ENCODE data around the gene NEDD4. TPM values are rescaled to one million over a fixed set of nuclear protein-coding genes. Genes with fewer than 3 reads are reported as not detected.

NEDD4 gene
- 10 to 100 TPM in 1 of 2 donors, 1 to 10 TPM in 1; 7.2 to 11.1 TPM for total RNA-seq
- total RNA-seq, result 14.6 to 19.6 reads per million in 2 donors

DNA sequence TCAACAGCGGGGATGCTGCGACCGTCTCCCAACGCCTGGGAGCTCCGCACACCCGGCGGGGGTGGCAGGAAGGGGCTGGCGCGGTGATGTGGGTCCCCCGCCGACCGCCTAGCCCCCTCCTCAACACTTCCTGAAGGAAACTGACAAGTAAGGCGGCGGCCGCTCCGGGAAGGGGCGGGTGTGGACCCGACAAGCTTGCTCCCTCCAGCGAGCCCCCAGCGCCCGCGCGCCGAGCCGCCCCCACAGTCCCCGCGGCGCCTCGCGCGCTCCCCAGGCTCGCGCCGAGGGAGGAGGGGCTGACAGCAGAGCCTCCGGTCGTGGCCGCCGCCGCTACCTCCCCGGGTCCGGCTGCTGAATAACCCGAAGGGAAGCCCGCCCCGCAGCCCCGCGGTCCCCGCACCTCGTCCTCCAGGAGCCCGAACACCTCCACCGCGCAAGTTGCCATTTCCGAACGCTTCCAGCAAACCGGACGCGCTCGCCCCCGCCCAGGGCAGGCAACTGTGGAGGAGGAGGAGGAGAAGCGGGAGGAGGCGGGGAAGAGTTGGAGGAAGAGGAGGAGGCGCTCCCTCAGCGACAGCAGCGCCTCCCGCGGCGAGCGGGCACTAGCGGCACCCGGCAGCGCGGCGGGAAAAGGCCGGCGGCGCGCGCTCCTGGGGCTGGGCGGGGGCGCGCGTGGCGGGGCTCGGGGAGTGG, at the start of gene NEDD4:
NEDD4 (minus strand) TSS at position 502 of the 693 bp plus-strand sequence; CDS start at position 445, 57 bp downstream.
- H3K4me1 Mint-ChIP-seq, result peaks cover 13% of the 10 kb centered on the region
- ATAC-seq, result peak; percentile 93
- peak within 1 kb of the TSS; percentile 89 for H3K4me3 Mint-ChIP-seq
- peak; percentile 67 to 73 (median 67) for DNase-seq
- no peaks in the 10 kb centered on the region for H3K36me3 Mint-ChIP-seq (ENCODE audit: low read depth)
- no peaks in the 10 kb centered on the region for H3K9me3 ChIP-seq (ENCODE audit: control insufficient read depth, low read length, poor library complexity, severe bottlenecking)
- H3K27ac Mint-ChIP-seq, result peak within 1 kb of the TSS; percentile 45
- H3K27me3 Mint-ChIP-seq, result peaks cover 12% of the 10 kb centered on the region

DNA sequence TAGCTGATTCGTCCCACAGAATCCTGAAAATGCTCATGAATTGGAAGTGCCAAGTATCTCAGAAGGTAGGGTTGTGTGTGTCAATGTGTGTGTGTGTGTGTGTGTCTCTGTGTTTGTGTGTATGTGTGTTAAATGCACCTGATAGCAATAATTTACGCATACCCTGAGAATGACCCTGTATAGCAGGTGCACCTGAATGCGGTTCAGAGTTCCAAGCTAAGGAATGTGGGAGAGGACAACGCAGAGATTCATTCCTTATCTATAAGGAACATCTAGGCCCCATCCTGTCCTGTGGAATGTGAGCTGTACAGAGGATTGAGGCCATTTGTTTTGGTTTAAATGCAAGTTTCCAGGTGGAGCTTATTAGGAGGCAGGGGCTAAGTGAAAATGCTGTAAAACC, 49.1 kb upstream of the NEDD4 start:
- Mint-ChIP-seq H3K4me1 (peaks cover 27% of the 10 kb centered on the region), H3K27me3 (no peaks in the 10 kb centered on the region), H3K27ac (peak overlapping the region; percentile 99), H3K36me3 (ENCODE audit: low read depth) (peaks cover 4% of the 10 kb centered on the region), H3K4me3 (peak overlapping the region; percentile 89)
- ATAC-seq (no peak), DNase-seq (no peak)
- peaks cover 2% of the 10 kb centered on the region for H3K9me3 ChIP-seq (ENCODE audit: control insufficient read depth, low read length, poor library complexity, severe bottlenecking)

- no peak for DNase-seq
- Mint-ChIP-seq H3K4me3 (peak overlapping the region; percentile 89), H3K36me3 (ENCODE audit: low read depth) (peaks cover 4% of the 10 kb centered on the region), H3K27me3 (no peaks in the 10 kb centered on the region), H3K27ac (peak overlapping the region; percentile 99), H3K4me1 (peaks cover 27% of the 10 kb centered on the region)
- no peak for ATAC-seq
- H3K9me3 ChIP-seq (ENCODE audit: control insufficient read depth, low read length, poor library complexity, severe bottlenecking), result peaks cover 2% of the 10 kb centered on the region
Measured at GRCh38 chr15:56042031-56042430, 48.6 kb upstream of the NEDD4 start.

GRCh38 chr15:56040081-56041035, 46.9 kb upstream of the NEDD4 start:
- peaks cover 7% of the 10 kb centered on the region for H3K36me3 Mint-ChIP-seq (ENCODE audit: low read depth)
- H3K4me1 Mint-ChIP-seq, result peaks cover 27% of the 10 kb centered on the region
- no peak for DNase-seq
- H3K27ac Mint-ChIP-seq, result peak overlapping the region; percentile 99
- no peak for ATAC-seq
- H3K27me3 Mint-ChIP-seq, result no peaks in the 10 kb centered on the region
- no peak overlapping the region for H3K4me3 Mint-ChIP-seq
- peaks cover 2% of the 10 kb centered on the region for H3K9me3 ChIP-seq (ENCODE audit: control insufficient read depth, low read length, poor library complexity, severe bottlenecking)

GRCh38 chr15:56038707-56039106, 45.3 kb upstream of the NEDD4 start:
- no peak for DNase-seq
- ATAC-seq, result no peak
- H3K4me3 Mint-ChIP-seq, result no peak overlapping the region
- peaks cover 10% of the 10 kb centered on the region for H3K36me3 Mint-ChIP-seq (ENCODE audit: low read depth)
- H3K4me1 Mint-ChIP-seq, result peaks cover 29% of the 10 kb centered on the region
- peaks cover 11% of the 10 kb centered on the region for H3K27me3 Mint-ChIP-seq
- H3K9me3 ChIP-seq (ENCODE audit: control insufficient read depth, low read length, poor library complexity, severe bottlenecking), result peaks cover 2% of the 10 kb centered on the region
- peak overlapping the region; percentile 8 for H3K27ac Mint-ChIP-seq

- Mint-ChIP-seq H3K4me3 (no peak overlapping the region), H3K36me3 (ENCODE audit: low read depth) (peaks cover 9% of the 10 kb centered on the region)
- ATAC-seq, result peak; percentile 77
Measured at GRCh38 chr15:56038015-56038414, 44.6 kb upstream of the NEDD4 start.

DNA sequence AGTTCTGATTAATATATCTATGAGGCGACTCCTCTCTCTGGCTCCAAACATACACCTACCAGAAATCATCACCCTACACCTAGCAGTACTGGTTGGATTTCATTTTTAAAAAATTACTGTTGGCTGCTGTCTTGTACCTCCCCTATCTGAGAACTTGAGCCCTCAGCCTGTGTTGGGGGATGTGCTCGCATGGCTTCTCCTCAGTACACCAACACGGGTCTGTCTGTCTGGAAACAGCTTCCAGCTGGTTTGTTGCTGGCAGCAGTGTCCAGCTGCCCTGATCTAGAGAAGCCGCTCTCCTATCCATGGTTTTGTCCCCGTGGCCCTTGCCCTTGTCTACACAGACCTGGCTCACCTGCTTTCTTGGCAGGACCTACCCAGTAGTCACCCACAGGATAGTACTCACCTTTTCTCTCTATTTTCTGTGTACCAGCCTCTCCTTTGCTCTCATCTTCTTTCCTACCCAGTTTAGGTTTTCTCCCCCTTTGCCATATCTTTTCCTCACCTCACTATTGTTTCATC, 43.2 kb upstream of the NEDD4 start:
- H3K27me3 Mint-ChIP-seq, result peaks cover 16% of the 10 kb centered on the region
- H3K4me3 Mint-ChIP-seq, result no peak overlapping the region
- DNase-seq, result no peak
- H3K4me1 Mint-ChIP-seq, result peaks cover 15% of the 10 kb centered on the region
- H3K36me3 Mint-ChIP-seq (ENCODE audit: low read depth), result peaks cover 6% of the 10 kb centered on the region
- ATAC-seq, result no peak
- peaks cover 2% of the 10 kb centered on the region for H3K9me3 ChIP-seq (ENCODE audit: control insufficient read depth, low read length, poor library complexity, severe bottlenecking)
- H3K27ac Mint-ChIP-seq, result peak overlapping the region; percentile 41

More at GRCh38 chr15:56038015-56038414, 44.6 kb upstream of the NEDD4 start:
- Mint-ChIP-seq H3K4me1 (peaks cover 23% of the 10 kb centered on the region), H3K27me3 (peaks cover 11% of the 10 kb centered on the region), H3K27ac (peak overlapping the region; percentile 8)
- DNase-seq, result no peak
- peaks cover 2% of the 10 kb centered on the region for H3K9me3 ChIP-seq (ENCODE audit: control insufficient read depth, low read length, poor library complexity, severe bottlenecking)

DNA sequence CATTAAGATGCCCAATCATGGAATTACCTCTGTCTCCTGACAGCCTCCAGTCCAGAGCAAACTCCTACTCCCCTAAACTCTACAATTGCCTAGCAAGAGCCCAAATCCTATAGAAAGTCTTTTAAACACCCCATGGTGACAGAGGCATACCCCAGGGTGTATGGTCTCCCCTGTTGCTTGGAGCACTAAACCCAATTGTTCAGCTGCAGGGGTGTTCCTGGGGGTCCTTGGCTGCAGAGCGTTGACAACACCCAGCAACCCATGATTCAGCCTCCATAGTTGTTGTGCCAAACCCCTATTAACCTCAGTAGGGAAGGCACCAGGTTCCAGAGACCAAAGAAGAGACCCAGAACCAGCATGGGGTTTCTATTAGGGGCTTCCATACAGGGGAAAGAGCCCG, 41.8 kb upstream of the NEDD4 start:
- peaks cover 8% of the 10 kb centered on the region for H3K36me3 Mint-ChIP-seq (ENCODE audit: low read depth)
- H3K27me3 Mint-ChIP-seq, result peaks cover 17% of the 10 kb centered on the region
- no peak for ATAC-seq
- H3K9me3 ChIP-seq (ENCODE audit: control insufficient read depth, low read length, poor library complexity, severe bottlenecking), result peaks cover 2% of the 10 kb centered on the region
- no peak for DNase-seq
- H3K4me3 Mint-ChIP-seq, result no peak overlapping the region
- peaks cover 15% of the 10 kb centered on the region for H3K4me1 Mint-ChIP-seq
- peak overlapping the region; percentile 71 for H3K27ac Mint-ChIP-seq

- H3K27ac Mint-ChIP-seq, result peak overlapping the region; percentile 71
- no peak for DNase-seq
- H3K36me3 Mint-ChIP-seq (ENCODE audit: low read depth), result peaks cover 8% of the 10 kb centered on the region
- peaks cover 15% of the 10 kb centered on the region for H3K4me1 Mint-ChIP-seq
- peaks cover 23% of the 10 kb centered on the region for H3K27me3 Mint-ChIP-seq
- H3K9me3 ChIP-seq (ENCODE audit: control insufficient read depth, low read length, poor library complexity, severe bottlenecking), result no peaks in the 10 kb centered on the region
- H3K4me3 Mint-ChIP-seq, result no peak overlapping the region
- no peak for ATAC-seq
Measured at GRCh38 chr15:56034514-56034913, 41.1 kb upstream of the NEDD4 start.

GRCh38 chr15:56032373-56032772, 39.0 kb upstream of the NEDD4 start:
- ATAC-seq, result no peak
- no peak overlapping the region for H3K4me3 Mint-ChIP-seq
- no peak overlapping the region for H3K27ac Mint-ChIP-seq
- peaks cover 12% of the 10 kb centered on the region for H3K4me1 Mint-ChIP-seq
- peaks cover 8% of the 10 kb centered on the region for H3K36me3 Mint-ChIP-seq (ENCODE audit: low read depth)
- H3K27me3 Mint-ChIP-seq, result peaks cover 28% of the 10 kb centered on the region
- no peaks in the 10 kb centered on the region for H3K9me3 ChIP-seq (ENCODE audit: control insufficient read depth, low read length, poor library complexity, severe bottlenecking)
- no peak for DNase-seq

DNA sequence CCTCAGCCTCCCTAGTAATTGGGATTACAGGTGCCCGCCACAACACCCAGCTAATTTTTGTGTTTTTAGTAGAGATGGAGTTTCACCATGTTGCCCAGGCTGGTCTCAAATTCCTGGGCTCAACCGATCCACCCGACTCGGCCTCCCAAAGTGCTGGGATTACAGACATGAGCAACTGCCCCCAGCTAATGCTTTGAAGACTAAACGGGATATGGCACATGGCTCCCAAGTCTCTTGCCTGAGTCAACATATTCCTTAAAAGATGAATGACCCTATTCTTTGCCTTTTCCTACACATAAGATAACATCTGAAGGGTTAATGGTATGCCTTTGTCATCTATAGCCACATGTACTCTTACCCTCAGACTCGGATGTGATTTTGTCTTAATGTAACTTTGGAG, 38.4 kb upstream of the NEDD4 start:
- H3K9me3 ChIP-seq (ENCODE audit: control insufficient read depth, low read length, poor library complexity, severe bottlenecking), result no peaks in the 10 kb centered on the region
- Mint-ChIP-seq H3K4me1 (peaks cover 12% of the 10 kb centered on the region), H3K36me3 (ENCODE audit: low read depth) (peaks cover 12% of the 10 kb centered on the region), H3K27ac (no peak overlapping the region), H3K4me3 (no peak overlapping the region), H3K27me3 (peaks cover 33% of the 10 kb centered on the region)
- ATAC-seq (no peak), DNase-seq (no peak)

GRCh38 chr15:56031402-56031801, 38.0 kb upstream of the NEDD4 start:
- no peak for ATAC-seq
- Mint-ChIP-seq H3K27me3 (peaks cover 33% of the 10 kb centered on the region), H3K4me1 (peaks cover 12% of the 10 kb centered on the region)

GRCh38 chr15:56028430-56028829, 35.0 kb upstream of the NEDD4 start:
- H3K4me1 Mint-ChIP-seq, result peaks cover 6% of the 10 kb centered on the region
- H3K4me3 Mint-ChIP-seq, result no peak overlapping the region
- no peak for ATAC-seq

More at GRCh38 chr15:56031402-56031801, 38.0 kb upstream of the NEDD4 start:
- Mint-ChIP-seq H3K4me3 (no peak overlapping the region), H3K27ac (peak overlapping the region; percentile 39), H3K36me3 (ENCODE audit: low read depth) (peaks cover 11% of the 10 kb centered on the region)
- DNase-seq, result no peak
- H3K9me3 ChIP-seq (ENCODE audit: control insufficient read depth, low read length, poor library complexity, severe bottlenecking), result no peaks in the 10 kb centered on the region

More at GRCh38 chr15:56028430-56028829, 35.0 kb upstream of the NEDD4 start:
- no peaks in the 10 kb centered on the region for H3K9me3 ChIP-seq (ENCODE audit: control insufficient read depth, low read length, poor library complexity, severe bottlenecking)
- H3K36me3 Mint-ChIP-seq (ENCODE audit: low read depth), result peaks cover 8% of the 10 kb centered on the region
- no peak for DNase-seq
- H3K27me3 Mint-ChIP-seq, result peaks cover 27% of the 10 kb centered on the region
- no peak overlapping the region for H3K27ac Mint-ChIP-seq

Measured in T-helper 17 cell (primary cell).